OCI-LY7 (cell line): ENCODE measurements around the gene RTN4RL2. TPM values are rescaled to one million over a fixed set of nuclear protein-coding genes. Genes with fewer than 3 reads are reported as not detected.

Experiments used
- BruUV-seq: library from RNA; stranded (reverse); fragments of 400-500 nt; replicated peaks from 2 replicates; lab custom pipeline; 2021; lab: Mats Ljungman, UMichigan
- CTCF ChIA-PET: fragments of 300-600 bp; sonication (Branson Sonifier 250); formaldehyde crosslinking; loops from one replicate; lab custom pipeline; 2022; ENCODE audit warnings: antibody characterized with exemption; ENCODE audit not compliant: unreplicated experiment; lab: Charles Lee
- POLR2A ChIA-PET: fragments of 300-600 bp; sonication (Branson Sonifier 250); formaldehyde crosslinking; loops from one replicate; lab custom pipeline; 2022; ENCODE audit warnings: antibody characterized with exemption; lab: Charles Lee
- DNase-seq: peaks from one replicate; pipeline ENCODE4 v3.0.0-alpha.2; 2015; ENCODE audit warnings: low spot score
- H2AFZ ChIP-seq: fragments of 200-600 bp; sonication (generic), shearing (Covaris generic); 2 replicates; pipeline ENCODE4 v1.6.1; 2014; ENCODE audit warnings: mild to moderate bottlenecking, antibody characterized with exemption, low read length, moderate library complexity
- H3K27ac ChIP-seq: fragments of 200-600 bp; sonication (generic); 2 replicates; pipeline ENCODE4 v1.5.1; 2014; ENCODE audit warnings: mixed run types, low read depth, mild to moderate bottlenecking, moderate library complexity, low read length, inconsistent platforms; ENCODE audit not compliant: poor library complexity, severe bottlenecking
- H3K36me3 ChIP-seq: fragments of 200-600 bp; sonication (generic); 2 replicates; pipeline ENCODE4 v1.6.1; 2014; ENCODE audit warnings: mild to moderate bottlenecking, antibody characterized with exemption, low read length, moderate library complexity, mixed read lengths; ENCODE audit not compliant: insufficient read depth
- H3K4me1 ChIP-seq: fragments of 200-600 bp; sonication (generic); 2 replicates; pipeline ENCODE4 v1.5.1; 2014; ENCODE audit warnings: mild to moderate bottlenecking, low read length; ENCODE audit not compliant: insufficient read depth, poor library complexity, severe bottlenecking
- H3K4me2 ChIP-seq: fragments of 200-600 bp; sonication (generic); 2 replicates; pipeline ENCODE4 v1.6.1; 2014; ENCODE audit warnings: mild to moderate bottlenecking, low read length
- H3K4me3 ChIP-seq: fragments of 200-600 bp; sonication (generic); 2 replicates; pipeline ENCODE4 v1.5.1; 2014; ENCODE audit warnings: mild to moderate bottlenecking, low read depth, low read length; ENCODE audit not compliant: poor library complexity, severe bottlenecking
- H3K79me2 ChIP-seq: fragments of 200-600 bp; sonication (generic); 2 replicates; pipeline ENCODE4 v1.6.1; 2016; ENCODE audit warnings: low read depth, mild to moderate bottlenecking, low read length, moderate library complexity, mixed read lengths; ENCODE audit not compliant: insufficient read depth
- H3K9me2 ChIP-seq: fragments of 200-600 bp; sonication (generic); 2 replicates; pipeline ENCODE4 v1.6.1; 2016; ENCODE audit warnings: mild to moderate bottlenecking, low read length, mixed read lengths; ENCODE audit not compliant: insufficient read depth
- H3K9me3 ChIP-seq: fragments of 200-600 bp; sonication (generic); 2 replicates; pipeline ENCODE4 v1.6.1; 2014; ENCODE audit warnings: mild to moderate bottlenecking, mixed run types, low read length, mixed read lengths
- H4K20me1 ChIP-seq: fragments of 200-600 bp; sonication (generic); 2 replicates; pipeline ENCODE4 v1.6.1; 2014; ENCODE audit warnings: mild to moderate bottlenecking, antibody characterized with exemption, low read length, moderate library complexity, mixed read lengths; ENCODE audit not compliant: insufficient read depth
- CTCF ChIP-seq: fragments of 200-600 bp; sonication (generic); conservative IDR thresholded peaks from 2 replicates; pipeline ENCODE4 v1.5.1; 2014; ENCODE audit warnings: mild to moderate bottlenecking, antibody characterized with exemption, low read length, moderate library complexity, mixed read lengths
- EZH2phosphoT487 ChIP-seq: fragments of 200-600 bp; sonication (generic); IDR thresholded peaks from 2 replicates; pipeline ENCODE4 v1.6.1; 2018; ENCODE audit warnings: low read depth, borderline replicate concordance, mild to moderate bottlenecking, mixed run types, antibody characterized with exemption, low read length, moderate library complexity, mixed read lengths
- intact Hi-C: fragments of 100-400 bp; cut with micrococcal nuclease; formaldehyde crosslinking; loops from one replicate; pipeline ENCODE4 v1.10.0; 2022; ENCODE audit not compliant: unreplicated experiment
- total RNA-seq, 2 experiments: library from RNA; depleted of rRNA in 1 of 2; stranded (reverse); fragments of >200 nt in 1 of 2; shearing (Covaris generic) in 1 of 2; gene quantifications; 2 replicates each; pipeline ENCODE4 v1.2.3, GENCODE V29; 2014 to 2022

RTN4RL2 gene
- total RNA-seq, 2 experiments from 2014 or later: 0.25 to 4.2 TPM

GRCh38 chr11:57487920-57488659, 27.8 kb downstream of the RTN4RL2 start:
- DNase-seq: no peak
- POLR2A ChIA-PET: interaction anchor here (1.0 kb wide), 1 partner anchor 21 kb away, joined by 3 read pairs; no protein-coding TSS in a partner anchor
- H3K9me2 ChIP-seq: no peaks in the 10 kb centered on the region
- no peak overlapping the region for H2AFZ ChIP-seq
- peaks cover 86% of the 10 kb centered on the region for H3K36me3 ChIP-seq
- H3K4me3 ChIP-seq: no peak overlapping the region
- no peak overlapping the region for H3K4me2 ChIP-seq
- H3K27ac ChIP-seq: no peak overlapping the region
- no peaks in the 10 kb centered on the region for H3K79me2 ChIP-seq
- intact Hi-C loops: no loop called here
- H3K9me3 ChIP-seq: no peaks in the 10 kb centered on the region
- CTCF ChIA-PET: interaction anchor here (1.1 kb wide), 1 partner anchor 40 kb away, joined by 4 read pairs; no protein-coding TSS in a partner anchor
- H4K20me1 ChIP-seq: no peaks in the 10 kb centered on the region
- no peak for TF ChIP-seq CTCF
- no TSS peak for BruUV-seq
- peaks cover 35% of the 10 kb centered on the region for H3K4me1 ChIP-seq

GRCh38 chr11:57490456-57491248, 30.3 kb downstream of the RTN4RL2 start:
- no peak overlapping the region for H3K4me3 ChIP-seq
- TF ChIP-seq EZH2phosphoT487 (no peak), CTCF (no peak)
- no peak for DNase-seq
- TSS peak; percentile 57 for BruUV-seq
- H4K20me1 ChIP-seq: no peaks in the 10 kb centered on the region
- no peaks in the 10 kb centered on the region for H3K9me3 ChIP-seq
- peaks cover 84% of the 10 kb centered on the region for H3K36me3 ChIP-seq
- no peak overlapping the region for H3K27ac ChIP-seq
- no peak overlapping the region for H2AFZ ChIP-seq
- H3K9me2 ChIP-seq: no peaks in the 10 kb centered on the region
- intact Hi-C loops: no loop called here
- CTCF ChIA-PET: interaction anchor here (0.8 kb wide), 1 partner anchor 37 kb away, joined by 3 read pairs; no protein-coding TSS in a partner anchor
- H3K4me2 ChIP-seq: no peak overlapping the region
- POLR2A ChIA-PET: no interaction called here
- H3K4me1 ChIP-seq: peaks cover 24% of the 10 kb centered on the region
- H3K79me2 ChIP-seq: no peaks in the 10 kb centered on the region
